ENCODE results near the gene PDX1.

DNA sequence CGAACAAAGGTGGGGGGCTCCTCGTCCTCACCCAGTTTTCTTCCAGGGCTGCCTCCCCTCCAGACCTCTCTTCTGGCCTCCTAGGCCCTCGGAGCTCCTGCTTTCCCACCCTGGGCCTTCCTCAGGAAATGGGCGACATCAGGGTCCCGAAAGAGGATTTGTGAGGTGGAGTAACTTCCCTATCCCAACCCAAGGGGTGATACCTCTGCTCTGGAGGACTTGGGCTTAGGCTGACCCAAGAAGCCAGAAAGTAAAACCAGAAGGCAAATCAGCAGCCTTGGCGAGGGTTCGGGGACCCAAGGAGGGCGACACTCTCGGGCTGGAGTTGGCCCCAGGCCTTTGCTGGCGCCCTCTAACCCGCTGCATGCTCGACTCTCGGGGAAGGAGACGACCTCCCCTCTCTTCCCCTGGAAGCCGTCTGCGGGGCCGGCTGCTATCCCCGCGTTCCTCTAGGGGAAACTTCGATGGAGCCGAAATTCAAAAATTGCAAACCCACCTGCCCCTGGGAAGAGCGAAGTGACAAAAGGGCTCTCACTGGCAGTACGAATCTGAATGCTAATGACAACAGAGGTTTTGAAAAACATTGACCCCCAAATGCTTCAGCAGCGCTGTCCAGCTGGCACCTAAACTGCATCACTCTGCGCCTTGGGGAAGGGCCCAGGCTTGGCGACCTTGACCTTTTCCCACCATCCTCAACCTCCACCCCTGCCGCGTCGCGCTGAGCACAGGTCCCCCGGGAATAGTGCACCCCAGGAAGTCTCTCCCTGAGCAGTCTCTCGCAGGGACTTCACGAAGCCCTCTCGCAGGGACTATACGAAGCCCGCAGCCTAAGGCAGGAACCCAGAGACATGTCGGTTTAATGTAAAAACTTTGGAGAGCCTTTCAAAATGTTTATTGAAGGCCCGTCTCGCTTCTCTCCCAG lies 2.4 kb downstream of the PDX1 start:
- TF ChIP-seq, protein P1, sequence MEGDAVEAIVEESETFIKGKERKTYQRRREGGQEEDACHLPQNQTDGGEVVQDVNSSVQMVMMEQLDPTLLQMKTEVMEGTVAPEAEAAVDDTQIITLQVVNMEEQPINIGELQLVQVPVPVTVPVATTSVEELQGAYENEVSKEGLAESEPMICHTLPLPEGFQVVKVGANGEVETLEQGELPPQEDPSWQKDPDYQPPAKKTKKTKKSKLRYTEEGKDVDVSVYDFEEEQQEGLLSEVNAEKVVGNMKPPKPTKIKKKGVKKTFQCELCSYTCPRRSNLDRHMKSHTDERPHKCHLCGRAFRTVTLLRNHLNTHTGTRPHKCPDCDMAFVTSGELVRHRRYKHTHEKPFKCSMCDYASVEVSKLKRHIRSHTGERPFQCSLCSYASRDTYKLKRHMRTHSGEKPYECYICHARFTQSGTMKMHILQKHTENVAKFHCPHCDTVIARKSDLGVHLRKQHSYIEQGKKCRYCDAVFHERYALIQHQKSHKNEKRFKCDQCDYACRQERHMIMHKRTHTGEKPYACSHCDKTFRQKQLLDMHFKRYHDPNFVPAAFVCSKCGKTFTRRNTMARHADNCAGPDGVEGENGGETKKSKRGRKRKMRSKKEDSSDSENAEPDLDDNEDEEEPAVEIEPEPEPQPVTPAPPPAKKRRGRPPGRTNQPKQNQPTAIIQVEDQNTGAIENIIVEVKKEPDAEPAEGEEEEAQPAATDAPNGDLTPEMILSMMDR (IDR thresholded peaks at IDR 0.05 in 4 of 5, conservative IDR thresholded peaks at IDR 0.05 in 1 of 5): no peak
- no peak for TF ChIP-seq POLR2A (IDR thresholded peaks at IDR 0.05)

Data from gastrocnemius medialis (tissue), 4 donors.